SHP77 (cell line): Measurements from ENCODE around the gene LRIG1.

Experiments
- DNase-seq, 2 experiments: peaks; one replicate each; lab custom pipeline; 2025; lab: John Stamatoyannopoulos, UW

The LRIG1 gene

GRCh38 chr3:66500576-66501482, at the start of gene LRIG1:
Gene LRIG1 (minus strand): TSS chr3:66501022. CDS start chr3:66500407, 615 bp downstream.
- peak; percentile 97 to 98 for DNase-seq

- no peak for DNase-seq
Measured at GRCh38 chr3:66544619-66545429, 44.0 kb upstream of the LRIG1 start.

- no peak for DNase-seq
Measured at GRCh38 chr3:66542153-66542552, 41.3 kb upstream of the LRIG1 start.

GRCh38 chr3:66539466-66539989, 38.7 kb upstream of the LRIG1 start:
- DNase-seq = no peak

GRCh38 chr3:66538390-66538789, 37.6 kb upstream of the LRIG1 start:
- DNase-seq = no peak

- DNase-seq = no peak
Measured at GRCh38 chr3:66537735-66538134, 36.9 kb upstream of the LRIG1 start.

- no peak for DNase-seq
Measured at GRCh38 chr3:66536791-66537190, 36.0 kb upstream of the LRIG1 start.

GRCh38 chr3:66534304-66534845, 33.6 kb upstream of the LRIG1 start:
- DNase-seq = no peak

- no peak for DNase-seq
Measured at GRCh38 chr3:66532613-66533012, 31.8 kb upstream of the LRIG1 start.

DNA sequence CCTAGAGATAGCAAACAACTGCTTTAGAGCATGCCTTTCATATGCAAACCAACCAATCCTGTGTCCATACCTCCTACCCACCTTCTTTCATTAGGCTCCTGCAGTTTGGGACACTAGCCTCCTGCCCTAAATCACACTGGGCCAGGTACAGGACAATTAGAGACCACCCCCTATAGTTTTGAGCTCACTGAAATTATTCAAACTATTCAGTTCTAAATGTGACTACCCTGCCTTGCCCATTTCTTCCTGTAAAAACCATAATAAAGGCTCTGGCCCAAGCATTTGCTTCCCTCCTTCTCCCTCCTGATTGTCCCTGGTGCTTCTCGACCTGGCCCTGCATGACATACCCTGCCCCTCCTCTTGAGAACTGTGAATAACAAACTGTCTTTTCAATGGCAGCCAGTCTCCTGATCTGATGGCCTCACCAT, 31.4 kb upstream of the LRIG1 start:
- no peak for DNase-seq

DNA sequence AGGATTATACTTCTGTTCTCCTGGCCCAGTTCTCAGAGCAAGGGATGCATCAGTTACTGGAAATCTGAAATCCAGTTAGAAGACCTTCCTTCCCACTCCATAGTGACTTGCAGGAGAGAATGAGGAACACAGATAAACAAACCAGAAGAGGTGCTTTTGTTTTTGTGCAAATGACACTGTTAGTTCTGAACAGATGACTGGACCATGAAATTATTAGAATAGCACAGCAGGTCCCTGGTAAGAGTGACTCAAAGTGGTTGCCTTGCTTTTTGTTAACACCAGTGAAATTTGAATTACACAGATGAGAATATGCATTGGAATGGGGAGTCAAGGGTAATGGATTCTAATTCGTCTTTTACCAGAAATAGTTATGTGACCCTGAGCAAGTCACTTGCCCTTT, 30.4 kb upstream of the LRIG1 start:
- no peak for DNase-seq

GRCh38 chr3:66527246-66527645, 26.4 kb upstream of the LRIG1 start:
- DNase-seq = no peak

GRCh38 chr3:66525771-66526170, 24.9 kb upstream of the LRIG1 start:
- DNase-seq = no peak

DNA sequence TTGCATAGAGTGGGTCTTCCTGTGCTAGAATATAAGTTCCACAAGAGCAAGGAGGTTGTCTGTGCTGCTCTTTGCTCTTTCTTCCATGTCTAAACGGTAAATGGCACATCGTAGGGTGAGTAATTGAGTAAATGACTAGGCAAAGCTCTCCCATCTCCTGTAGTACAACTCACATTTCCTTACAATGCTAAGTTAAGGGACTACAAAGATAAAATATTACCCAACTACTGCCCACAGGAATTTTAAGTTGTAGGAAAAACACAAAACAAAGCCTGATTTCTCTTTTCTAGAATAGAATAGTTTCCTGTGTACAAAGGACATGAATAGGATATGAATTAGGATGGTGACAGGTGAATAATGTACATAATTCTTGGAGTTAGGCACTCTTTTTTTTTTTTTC, 19.9 kb upstream of the LRIG1 start:
- no peak for DNase-seq

DNA sequence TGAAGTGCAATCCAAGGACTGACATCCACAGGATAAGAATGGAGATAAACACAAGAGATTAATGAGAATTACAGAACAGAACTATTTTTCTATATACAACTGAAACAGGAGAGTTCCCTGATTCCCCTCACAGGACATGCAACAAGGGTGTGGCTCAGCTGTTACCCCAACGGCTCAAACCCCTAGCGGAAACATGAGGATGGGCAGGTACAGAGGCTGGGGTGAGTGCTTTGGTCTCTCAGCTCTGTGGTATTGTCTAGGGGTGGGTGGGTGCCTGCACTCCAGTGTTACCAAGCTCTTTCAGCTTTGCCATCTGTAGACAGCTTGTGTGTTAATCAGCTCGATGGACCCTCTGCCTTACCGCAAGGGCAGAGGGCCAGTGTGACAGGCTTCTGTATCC, 17.8 kb upstream of the LRIG1 start:
- no peak for DNase-seq

DNA sequence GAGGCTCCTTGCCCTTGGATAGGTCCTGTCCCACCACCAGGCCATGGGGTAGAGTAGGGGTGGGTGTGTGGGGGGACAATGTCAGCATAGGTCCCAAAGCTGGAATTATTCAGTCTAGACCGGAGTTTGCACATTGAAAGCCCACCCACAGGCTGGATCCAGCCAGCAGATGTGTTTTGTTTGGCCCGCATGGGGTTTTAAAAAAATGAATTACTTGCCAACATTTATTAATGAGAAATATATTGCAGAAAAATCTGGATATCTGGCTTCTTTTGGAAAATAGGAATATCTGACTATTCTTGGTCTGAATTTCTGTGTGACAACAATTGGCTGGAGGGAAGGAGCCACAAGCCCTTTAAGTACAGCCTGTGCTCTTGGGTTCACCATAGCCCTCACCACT, 17.3 kb upstream of the LRIG1 start:
- DNase-seq = no peak

DNA sequence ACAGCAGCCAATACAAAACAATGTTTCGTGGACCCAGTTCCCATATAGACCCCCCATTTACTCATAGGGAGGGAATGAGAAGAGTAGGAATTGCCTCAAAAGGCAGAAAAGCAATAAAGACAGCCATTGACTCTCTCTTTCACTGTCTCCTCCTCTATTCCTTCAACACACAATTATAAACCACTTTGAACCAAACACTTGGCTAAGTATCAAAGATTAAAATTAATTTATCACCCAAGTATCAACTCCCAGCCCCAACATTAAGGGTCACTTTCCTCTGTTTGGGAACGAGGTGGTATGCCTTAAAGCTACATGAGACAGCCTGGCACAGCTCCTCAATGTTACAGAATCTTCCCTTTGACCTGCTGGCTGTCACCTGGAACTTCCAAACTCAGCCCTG, 16.4 kb upstream of the LRIG1 start:
- no peak for DNase-seq

GRCh38 chr3:66508461-66508860, 7.6 kb upstream of the LRIG1 start:
- DNase-seq = no peak

- no peak for DNase-seq
Measured at GRCh38 chr3:66507423-66508260, 6.8 kb upstream of the LRIG1 start.

- DNase-seq = no peak
Measured at GRCh38 chr3:66506154-66506553, 5.3 kb upstream of the LRIG1 start.

DNA sequence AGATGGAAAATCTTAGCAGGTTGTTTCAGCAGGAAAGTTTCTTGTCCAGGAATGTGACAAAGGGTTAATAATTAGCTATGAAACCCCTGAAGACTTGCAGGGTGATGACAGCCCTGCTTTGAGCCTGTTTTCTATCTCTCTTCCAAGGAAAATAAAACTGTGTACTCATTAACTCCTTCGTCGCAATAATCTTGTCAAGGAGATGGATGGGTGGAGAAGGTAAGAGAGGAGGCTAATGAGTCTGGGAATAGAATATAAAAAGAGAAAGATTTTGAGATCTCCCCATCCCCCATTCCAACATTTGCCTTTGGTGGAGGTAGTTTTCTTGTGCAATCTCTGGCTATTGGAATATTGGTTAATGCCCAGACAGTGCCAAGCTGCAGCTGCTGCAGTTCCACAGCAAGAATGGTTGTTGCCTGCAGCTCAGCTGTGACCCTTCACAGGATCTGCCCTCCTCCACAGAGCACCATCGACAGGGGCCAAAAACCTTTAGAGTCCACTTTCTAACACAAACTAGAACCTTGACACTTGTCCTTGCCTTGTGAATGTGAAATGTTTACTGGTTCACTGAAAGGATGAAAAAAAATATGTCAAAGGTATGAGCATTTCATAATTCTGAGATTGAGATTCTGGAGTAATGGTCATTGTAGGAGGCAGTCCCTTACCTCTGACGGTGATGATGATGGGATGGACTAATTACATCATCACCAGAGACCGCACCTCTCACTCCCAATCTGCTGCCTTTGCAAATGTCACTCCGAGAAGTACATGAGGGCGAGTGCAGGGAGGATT, 4.2 kb upstream of the LRIG1 start:
- no peak for DNase-seq
